K562 (cell line): ENCODE measurements around the gene CDC20. TPM values are rescaled to one million over a fixed set of nuclear protein-coding genes. Genes with fewer than 3 reads are reported as not detected.

Experiments
- CBX2 ChIP-seq: fragments of 200-600 bp; sonication (generic); IDR thresholded peaks from one replicate; pipeline ENCODE4 v1.6.1; 2012; ENCODE audit warnings: mild to moderate bottlenecking, low read length, inconsistent platforms; ENCODE audit not compliant: insufficient read depth, poor library complexity, severe bottlenecking
- CBX3 ChIP-seq, 2 experiments: IDR thresholded peaks; 1 replicate in 1 of 2; 2 replicates in 1 of 2; pipeline ENCODE4 v1.6.1; 2012; ENCODE audit warnings: inconsistent platforms in 2 of 2, low read length in 2 of 2, borderline replicate concordance in 1 of 2, control low read depth in 1 of 2
- CHD1 ChIP-seq: fragments of 200-600 bp; sonication (generic); IDR thresholded peaks from one replicate; pipeline ENCODE4 v1.6.1; 2012; ENCODE audit warnings: mild to moderate bottlenecking, moderate library complexity, low read length, inconsistent platforms
- ELF2 ChIP-seq: fragments of 250-450 bp; sonication (Bioruptor Pico); IDR thresholded peaks from 2 replicates; pipeline ENCODE4 v1.5.0; 2021; ENCODE audit warnings: mild to moderate bottlenecking
- FOSL1 ChIP-seq: fragments of 200-800 bp; sonication (Bioruptor generic); conservative IDR thresholded peaks from 2 replicates; pipeline ENCODE4 v1.6.1; 2016; ENCODE audit warnings: missing genetic modification characterization, missing compliant biosample characterization
- GMEB1 ChIP-seq: fragments of 250-450 bp; sonication (Bioruptor Pico); IDR thresholded peaks from 2 replicates; pipeline ENCODE4 v1.4.0; 2020; ENCODE audit warnings: mild to moderate bottlenecking
- HDAC3 ChIP-seq: fragments of 450-650 bp; IDR thresholded peaks from 2 replicates; pipeline ENCODE4 v1.6.1; 2018; ENCODE audit warnings: borderline replicate concordance, mild to moderate bottlenecking, moderate library complexity; ENCODE audit not compliant: partially characterized antibody
- HINFP ChIP-seq: fragments of 450-650 bp; conservative IDR thresholded peaks from 2 replicates; pipeline ENCODE4 v1.6.1; 2016; ENCODE audit warnings: missing genetic modification characterization, low read depth, mild to moderate bottlenecking, control low read depth, missing compliant biosample characterization
- HLTF ChIP-seq: fragments of 450-650 bp; IDR thresholded peaks from 2 replicates; pipeline ENCODE4 v1.6.1; 2016
- HMGN3 ChIP-seq: IDR thresholded peaks from 2 replicates; pipeline ENCODE4 v1.6.1; 2011; ENCODE audit warnings: borderline replicate concordance, low read depth, mild to moderate bottlenecking, mixed read lengths, low read length; ENCODE audit not compliant: insufficient read length; ENCODE audit errors: extremely low read depth
- L3MBTL2 ChIP-seq: fragments of 450-650 bp; IDR thresholded peaks from 2 replicates; pipeline ENCODE4 v1.6.1; 2016; ENCODE audit warnings: mild to moderate bottlenecking, moderate library complexity
- MYC ChIP-seq, 2 experiments: fragments of 250-450 bp in 1 of 2; sonication (Bioruptor Pico) in 1 of 2; IDR thresholded peaks; 2 replicates each; pipeline versions ENCODE4 v1.5.1 to v1.6.1; 2012 to 2021; ENCODE audit warnings: low read depth in 2 of 2, borderline replicate concordance in 1 of 2, improper control_type of control experiment in 1 of 2, low read length in 1 of 2, mild to moderate bottlenecking in 1 of 2, moderate library complexity in 1 of 2
- NCOA2 ChIP-seq, 2 experiments: fragments of 450-650 bp; IDR thresholded peaks; 2 replicates each; pipeline ENCODE4 v1.6.1; 2018; ENCODE audit warnings: mild to moderate bottlenecking in 2 of 2, moderate library complexity in 1 of 2; ENCODE audit not compliant: partially characterized antibody in 2 of 2
- PRMT5 ChIP-seq: sonication (generic); formaldehyde crosslinking; IDR thresholded peaks from 2 replicates; pipeline ENCODE4 v1.5.0; 2020; ENCODE audit warnings: missing genetic modification reagents
- RFX1 ChIP-seq: fragments of 450-650 bp; IDR thresholded peaks from 2 replicates; pipeline ENCODE4 v1.6.1; 2016; ENCODE audit warnings: mild to moderate bottlenecking, moderate library complexity
- SOX6 ChIP-seq: fragments of 450-650 bp; IDR thresholded peaks from 2 replicates; pipeline ENCODE4 v1.6.1; 2014; ENCODE audit warnings: mild to moderate bottlenecking
- SRSF9 ChIP-seq: fragments of 200-400 bp; formaldehyde crosslinking; IDR thresholded peaks from 2 replicates; pipeline ENCODE4 v1.6.1; 2017; ENCODE audit warnings: low read depth, low read length, borderline replicate concordance
- TCF3 ChIP-seq: sonication (generic); formaldehyde crosslinking; IDR thresholded peaks from 2 replicates; pipeline ENCODE4 v1.4.0; 2020; ENCODE audit warnings: mild to moderate bottlenecking, missing genetic modification reagents
- TCF7 ChIP-seq: sonication (generic); IDR thresholded peaks from 2 replicates; pipeline ENCODE4 v1.6.1; 2016; ENCODE audit warnings: antibody characterized with exemption, borderline replicate concordance
- ZNF384 ChIP-seq: IDR thresholded peaks from 2 replicates; pipeline ENCODE4 v1.6.1; 2012; ENCODE audit warnings: low read depth, low read length, improper control_type of control experiment
- ZNF561 ChIP-seq: fragments of 450-650 bp; formaldehyde crosslinking; conservative IDR thresholded peaks from 2 replicates; pipeline ENCODE4 v1.4.0; 2020; ENCODE audit warnings: mild to moderate bottlenecking, moderate library complexity
- ZNF766 ChIP-seq: fragments of 200-800 bp; sonication (Bioruptor generic); conservative IDR thresholded peaks from 2 replicates; pipeline ENCODE4 v1.6.1; 2016; ENCODE audit warnings: missing genetic modification characterization, missing compliant biosample characterization
- ZNF780A ChIP-seq: fragments of 250-450 bp; sonication (Bioruptor Pico); IDR thresholded peaks from 2 replicates; pipeline ENCODE4 v1.5.0; 2021; ENCODE audit warnings: mild to moderate bottlenecking
- polyA plus RNA-seq, 8 experiments: library from polyadenylated mRNA; depleted of rRNA in 4 of 8; stranded (reverse) in 5 of 8; unstranded in 3 of 8; fragments of >200 nt; fragmentation: Nextera tagmentation in 2 of 8; fragmentation: Illumina TruSeq in 1 of 8; extraction: Ambion mirVana in 2 of 8; extraction: Trizol in 1 of 8; gene quantifications; 2 replicates each; pipeline versions ENCODE4 v1.2.1 to v1.2.3, GENCODE V29; 2011 to 2014; ENCODE audit warnings: inconsistent platforms in 1 of 8, missing spikeins in 1 of 8
- total RNA-seq, 7 experiments: library from RNA; depleted of rRNA in 6 of 7; stranded (reverse); fragments of >200 nt in 6 of 7; fragmentation: Illumina TruSeq in 2 of 7; extraction: Trizol in 2 of 7; gene quantifications; 2 replicates each; pipeline versions ENCODE4 v1.2.1 to v1.2.3, GENCODE V29; 2011 to 2021; ENCODE audit warnings: low replicate concordance in 1 of 7
- TF ChIP-seq, protein P1 (sequence below): sonication (generic); formaldehyde crosslinking; IDR thresholded peaks from 2 replicates; pipeline ENCODE4 v1.8.0; 2022; ENCODE audit warnings: mild to moderate bottlenecking, missing genetic modification reagents

Gene CDC20
- total and polyA plus RNA-seq, 9 of the 15 experiments (the other 6 are each of a cell fraction or from before 2014, with no cell fraction given), result 45.2 to 224 (median 121) TPM

DNA sequence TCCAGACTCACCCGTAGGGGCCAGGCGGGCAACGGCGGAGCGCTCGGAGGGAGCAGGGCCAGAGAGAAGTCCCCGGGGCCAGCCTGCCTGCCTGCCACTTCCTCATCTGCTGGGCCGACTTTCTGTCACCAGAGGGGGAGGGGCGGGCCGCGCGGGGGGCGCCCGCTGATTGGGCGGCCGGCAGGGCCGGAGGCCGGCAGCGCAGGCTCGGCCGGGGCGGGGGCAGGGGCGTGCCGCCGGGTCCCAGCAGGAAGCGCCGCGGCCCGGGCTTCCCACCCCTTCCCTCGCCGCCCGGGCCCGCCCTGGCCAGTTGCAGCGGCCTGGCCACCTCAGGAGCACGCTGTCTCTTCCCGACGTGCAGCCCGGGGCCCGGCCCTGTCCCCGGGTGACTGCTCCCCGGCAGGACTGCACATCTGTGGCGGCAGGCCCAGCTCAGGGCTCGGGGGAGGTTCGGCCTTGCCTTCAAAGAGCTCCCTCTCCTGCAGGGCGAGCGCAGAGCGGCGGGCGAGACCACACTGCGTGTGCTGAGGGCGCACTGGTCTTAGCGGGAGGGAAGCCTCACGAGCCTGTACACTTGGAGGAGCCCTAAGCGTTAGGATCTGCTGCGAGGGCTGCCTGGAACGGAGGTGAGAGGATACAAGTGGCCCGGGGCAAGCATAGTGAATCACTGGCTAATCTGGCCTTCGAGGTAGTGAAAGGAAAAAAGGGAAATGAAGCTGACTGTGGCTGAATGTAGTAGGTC lies 9.3 kb downstream of the CDC20 start, which contains the start of gene ELOVL1 (continued):
- TF ChIP-seq TCF7, result no peak
- TF ChIP-seq SRSF9, result no peak
- TF ChIP-seq ZNF780A, result no peak
- peak; percentile 45; the same call in 1 of the 2 replicates for TF ChIP-seq TCF3 (CRISPR knock-in tag)
- TF ChIP-seq HINFP (tag), result no peak
- TF ChIP-seq NCOA2 (IDR thresholded peaks at IDR 0.05; ENCODE audit: partially characterized antibody in 2 of 2), result no peak
- TF ChIP-seq HLTF, result peak; percentile 14; the same call in 1 of the 2 replicates
- peak; percentile 36; the same call in 1 of the 2 replicates for TF ChIP-seq GMEB1
- peak; percentile 71 for TF ChIP-seq CHD1
- no peak for TF ChIP-seq ZNF384
- peak; percentile 67 for TF ChIP-seq FOSL1 (tag)
- TF ChIP-seq HMGN3, result peak; percentile 87
- peak; percentile 48; the same call in 1 of the 2 replicates for TF ChIP-seq ZNF766 (CRISPR knock-in tag)
- TF ChIP-seq RFX1, result no peak
- TF ChIP-seq ZNF561, result no peak; the same call in 1 of the 2 replicates
- no peak for TF ChIP-seq PRMT5
- peak; percentile 8; the same call in 1 of the 2 replicates for TF ChIP-seq ELF2 (CRISPR knock-in tag)
- TF ChIP-seq, protein P1, sequence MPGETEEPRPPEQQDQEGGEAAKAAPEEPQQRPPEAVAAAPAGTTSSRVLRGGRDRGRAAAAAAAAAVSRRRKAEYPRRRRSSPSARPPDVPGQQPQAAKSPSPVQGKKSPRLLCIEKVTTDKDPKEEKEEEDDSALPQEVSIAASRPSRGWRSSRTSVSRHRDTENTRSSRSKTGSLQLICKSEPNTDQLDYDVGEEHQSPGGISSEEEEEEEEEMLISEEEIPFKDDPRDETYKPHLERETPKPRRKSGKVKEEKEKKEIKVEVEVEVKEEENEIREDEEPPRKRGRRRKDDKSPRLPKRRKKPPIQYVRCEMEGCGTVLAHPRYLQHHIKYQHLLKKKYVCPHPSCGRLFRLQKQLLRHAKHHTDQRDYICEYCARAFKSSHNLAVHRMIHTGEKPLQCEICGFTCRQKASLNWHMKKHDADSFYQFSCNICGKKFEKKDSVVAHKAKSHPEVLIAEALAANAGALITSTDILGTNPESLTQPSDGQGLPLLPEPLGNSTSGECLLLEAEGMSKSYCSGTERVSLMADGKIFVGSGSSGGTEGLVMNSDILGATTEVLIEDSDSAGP, result no peak
- peak in 1 of 2 experiments; percentile 31; a peak in 1 of 3 replicates for TF ChIP-seq CBX3 (IDR thresholded peaks at IDR 0.05; ENCODE audit: borderline replicate concordance in 1 of 2, low read length in 2 of 2)
- TF ChIP-seq MYC (IDR thresholded peaks at IDR 0.05; ENCODE audit: low read depth, low read length), result peak; percentile 80
- TF ChIP-seq MYC (CRISPR knock-in tag; IDR thresholded peaks at IDR 0.05; ENCODE audit: borderline replicate concordance, low read depth), result peak; percentile 49; the same call in 1 of the 2 replicates
- no peak for TF ChIP-seq HDAC3
- no peak for TF ChIP-seq CBX2
- peak; percentile 98 for TF ChIP-seq L3MBTL2
- peak; percentile 62; the same call in 1 of the 2 replicates for TF ChIP-seq SOX6
